Measurements from ENCODE around the gene NOM1. TPM values are rescaled to one million over a fixed set of nuclear protein-coding genes. Genes with fewer than 3 reads are reported as not detected.

Gene NOM1
- total RNA-seq, 2 donors from 2014 or later = 12.7 to 21.4 TPM

- no peaks in the 10 kb centered on the region for H3K27me3 ChIP-seq
- no peak for TF ChIP-seq CTCF (IDR thresholded peaks at IDR 0.05)
- H3K27ac ChIP-seq = no peak overlapping the region
- H3K4me1 ChIP-seq = no peaks in the 10 kb centered on the region
- intact Hi-C loops (cut with DNase I) = no loop called here
- DNase-seq = no peak
- no peaks in the 10 kb centered on the region for H3K36me3 ChIP-seq
- H3K9ac ChIP-seq (ENCODE audit: low read depth in 2 of 2, low read length in 2 of 2) = no peak overlapping the region
- no peak overlapping the region for H3K4me3 ChIP-seq
- H3K9me3 ChIP-seq = no peaks in the 10 kb centered on the region
Observed at GRCh38 chr7:156940421-156941122, 8.9 kb upstream of the NOM1 start.

- Histone ChIP-seq H3K4me1 (no peaks in the 10 kb centered on the region), H3K9me3 (no peaks in the 10 kb centered on the region), H3K9ac (ENCODE audit: low read depth in 2 of 2, low read length in 2 of 2) (no peak overlapping the region), H3K27me3 (no peaks in the 10 kb centered on the region), H3K27ac (no peak overlapping the region), H3K36me3 (no peaks in the 10 kb centered on the region), H3K4me3 (no peak overlapping the region)
- intact Hi-C loops (cut with DNase I) = no loop called here
- no peak for DNase-seq
- TF ChIP-seq CTCF (IDR thresholded peaks at IDR 0.05) = no peak
Observed at GRCh38 chr7:156941393-156942182, 7.9 kb upstream of the NOM1 start.

- no peak overlapping the region for H3K9ac ChIP-seq (ENCODE audit: low read depth in 2 of 2, low read length in 2 of 2)
- no peak overlapping the region for H3K27ac ChIP-seq
- no peak for TF ChIP-seq CTCF (IDR thresholded peaks at IDR 0.05)
- DNase-seq = no peak
- H3K9me3 ChIP-seq = no peaks in the 10 kb centered on the region
- H3K36me3 ChIP-seq = no peaks in the 10 kb centered on the region
- intact Hi-C loops (cut with DNase I) = no loop called here
- H3K4me1 ChIP-seq = no peaks in the 10 kb centered on the region
- no peaks in the 10 kb centered on the region for H3K27me3 ChIP-seq
- no peak overlapping the region for H3K4me3 ChIP-seq
Observed at GRCh38 chr7:156942708-156943090, 6.8 kb upstream of the NOM1 start.

GRCh38 chr7:156943091-156944041, 6.1 kb upstream of the NOM1 start:
- Histone ChIP-seq H3K9ac (ENCODE audit: low read depth in 2 of 2, low read length in 2 of 2) (no peak overlapping the region), H3K27me3 (no peaks in the 10 kb centered on the region), H3K9me3 (no peaks in the 10 kb centered on the region), H3K4me1 (no peaks in the 10 kb centered on the region), H3K4me3 (no peak overlapping the region), H3K36me3 (no peaks in the 10 kb centered on the region), H3K27ac (no peak overlapping the region)
- TF ChIP-seq CTCF (IDR thresholded peaks at IDR 0.05) = no peak
- intact Hi-C loops (cut with DNase I) = no loop called here
- DNase-seq = no peak

- Histone ChIP-seq H3K4me3 (no peak overlapping the region), H3K4me1 (no peaks in the 10 kb centered on the region), H3K9me3 (no peaks in the 10 kb centered on the region), H3K27me3 (no peaks in the 10 kb centered on the region), H3K27ac (no peak overlapping the region), H3K36me3 (no peaks in the 10 kb centered on the region), H3K9ac (ENCODE audit: low read depth in 2 of 2, low read length in 2 of 2) (no peak overlapping the region)
- TF ChIP-seq CTCF (IDR thresholded peaks at IDR 0.05) = no peak
- no peak for DNase-seq
- intact Hi-C loops (cut with DNase I) = no loop called here
Observed at GRCh38 chr7:156944876-156945275, 4.6 kb upstream of the NOM1 start.

Measured in colonic mucosa (tissue), 4 donors.